ENCODE results near the gene SPATS2L.

SPATS2L gene

DNA sequence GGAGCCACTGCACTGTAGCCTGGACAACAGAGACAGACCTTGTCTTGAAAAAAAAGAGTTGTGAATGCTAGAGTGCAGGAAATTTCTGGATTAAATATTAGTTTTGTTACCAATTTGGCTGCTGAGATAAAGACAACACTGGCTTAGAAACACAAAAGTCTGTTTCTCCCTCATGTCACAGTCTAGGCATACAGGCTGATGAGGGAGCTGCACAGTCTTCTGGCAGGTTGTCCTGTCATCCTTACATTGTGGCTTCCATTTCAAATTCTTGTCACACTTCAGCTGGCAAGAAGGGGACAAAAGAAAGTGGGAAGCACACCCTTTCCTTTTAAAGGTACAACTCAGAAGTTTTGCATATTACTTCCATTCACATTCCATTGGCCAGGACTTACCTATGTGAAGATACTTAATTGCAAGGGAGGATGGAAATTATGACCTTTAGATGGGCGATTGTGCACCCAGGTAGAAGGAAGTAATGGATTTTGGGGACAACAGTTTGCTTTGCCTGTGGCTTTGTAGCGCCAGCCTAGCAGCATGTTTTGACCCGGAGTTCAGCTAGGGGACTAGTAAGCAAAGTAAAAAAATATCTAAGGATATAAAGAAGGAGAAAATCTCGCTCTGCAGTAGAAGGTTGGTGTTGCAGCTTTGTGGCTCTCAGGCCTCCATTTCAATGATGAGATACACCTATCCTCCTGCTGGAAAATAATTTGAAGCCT is 55.9 kb downstream of the SPATS2L start:
- Histone ChIP-seq H3K27me3 (ENCODE audit: control insufficient read depth in 1 of 2, insufficient read depth in 2 of 2, low read length in 2 of 2) (no peaks in the 10 kb centered on the region), H3K4me1 (ENCODE audit: control insufficient read depth, insufficient read depth, low read length) (peaks cover 2% of the 10 kb centered on the region), H3K9ac (ENCODE audit: low read length in 2 of 2) (no peak overlapping the region), H3K9me3 (ENCODE audit: control insufficient read depth in 2 of 2, low read length in 2 of 2) (no peaks in the 10 kb centered on the region), H3K27ac (ENCODE audit: low read length) (no peak overlapping the region), H3K4me3 (ENCODE audit: low read length in 2 of 2) (no peak overlapping the region), H3K36me3 (ENCODE audit: control insufficient read depth in 2 of 2, insufficient read depth in 2 of 2, low read length in 2 of 2) (no peaks in the 10 kb centered on the region)

DNA sequence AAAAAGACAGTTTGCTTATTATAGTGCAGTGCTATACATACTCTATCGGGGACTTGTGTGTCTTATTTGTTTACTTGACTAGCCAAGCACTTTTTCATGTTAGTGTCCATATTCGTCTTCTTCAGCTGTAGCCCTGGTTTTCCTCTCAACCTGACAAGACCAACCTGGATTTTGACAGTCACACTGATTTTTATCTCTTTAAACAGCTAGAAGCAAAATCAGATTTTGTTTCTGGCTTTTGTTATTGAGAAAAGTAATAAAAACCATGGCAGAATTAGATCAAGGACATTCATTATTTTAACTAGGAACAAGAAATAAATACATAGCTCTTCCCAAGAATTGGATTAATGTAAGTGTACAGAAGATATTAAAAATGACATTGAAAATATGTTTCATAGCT is 56.8 kb downstream of the SPATS2L start:
- H3K9ac ChIP-seq (ENCODE audit: low read length in 2 of 2), result no peak overlapping the region
- no peak overlapping the region for H3K27ac ChIP-seq (ENCODE audit: low read length)
- H3K4me1 ChIP-seq (ENCODE audit: control insufficient read depth, insufficient read depth, low read length), result no peaks in the 10 kb centered on the region
- H3K36me3 ChIP-seq (ENCODE audit: control insufficient read depth in 2 of 2, insufficient read depth in 2 of 2, low read length in 2 of 2), result no peaks in the 10 kb centered on the region
- no peaks in the 10 kb centered on the region for H3K9me3 ChIP-seq (ENCODE audit: control insufficient read depth in 2 of 2, low read length in 2 of 2)
- no peaks in the 10 kb centered on the region for H3K27me3 ChIP-seq (ENCODE audit: control insufficient read depth in 1 of 2, insufficient read depth in 2 of 2, low read length in 2 of 2)
- H3K4me3 ChIP-seq (ENCODE audit: low read length in 2 of 2), result no peak overlapping the region

DNA sequence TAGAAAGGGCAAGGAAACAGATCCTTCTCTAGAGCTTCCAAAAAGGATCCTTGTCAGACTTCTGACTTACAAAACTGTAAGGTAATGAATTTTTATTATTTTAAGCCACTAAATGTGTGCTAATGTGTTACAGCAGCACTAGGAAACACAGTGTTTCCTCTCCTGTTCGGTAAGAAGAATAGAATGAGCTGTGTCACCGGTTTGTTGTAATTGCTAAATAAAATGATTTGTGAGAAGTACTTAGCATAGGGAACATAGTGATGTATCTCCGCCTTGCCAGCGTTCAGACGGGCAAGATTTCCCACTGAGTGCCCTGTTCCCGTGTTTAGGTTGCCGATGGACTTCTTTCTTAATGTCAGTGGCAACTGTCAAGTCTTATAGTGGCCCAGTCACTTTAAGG is 57.6 kb downstream of the SPATS2L start:
- Histone ChIP-seq H3K4me1 (ENCODE audit: control insufficient read depth, insufficient read depth, low read length) (no peaks in the 10 kb centered on the region), H3K9ac (ENCODE audit: low read length in 2 of 2) (no peak overlapping the region), H3K9me3 (ENCODE audit: control insufficient read depth in 2 of 2, low read length in 2 of 2) (no peaks in the 10 kb centered on the region), H3K36me3 (ENCODE audit: control insufficient read depth in 2 of 2, insufficient read depth in 2 of 2, low read length in 2 of 2) (no peaks in the 10 kb centered on the region), H3K4me3 (ENCODE audit: low read length in 2 of 2) (no peak overlapping the region), H3K27ac (ENCODE audit: low read length) (no peak overlapping the region), H3K27me3 (ENCODE audit: control insufficient read depth in 1 of 2, insufficient read depth in 2 of 2, low read length in 2 of 2) (no peaks in the 10 kb centered on the region)

DNA sequence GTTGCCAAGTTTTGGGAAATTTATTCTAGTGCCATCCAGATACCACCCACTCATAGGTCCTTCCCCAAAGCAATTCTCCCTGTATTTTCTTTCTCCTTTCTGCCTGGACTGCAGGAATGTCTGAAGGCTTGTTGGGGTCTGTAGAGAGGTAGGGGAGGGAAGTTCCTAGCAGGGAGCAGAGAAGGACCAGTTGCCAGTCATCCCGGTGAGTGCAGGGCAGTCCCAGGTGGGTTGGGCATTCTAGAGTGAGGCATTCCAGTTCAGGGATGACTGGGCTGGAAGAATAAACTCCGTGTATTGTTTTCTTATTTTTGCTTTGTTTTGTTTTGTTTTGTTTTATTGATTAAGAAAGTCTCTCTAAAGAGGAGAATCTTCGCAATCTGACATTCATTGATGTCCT is 58.1 kb downstream of the SPATS2L start:
- H3K36me3 ChIP-seq (ENCODE audit: control insufficient read depth in 2 of 2, insufficient read depth in 2 of 2, low read length in 2 of 2), result no peaks in the 10 kb centered on the region
- H3K4me1 ChIP-seq (ENCODE audit: control insufficient read depth, insufficient read depth, low read length), result no peaks in the 10 kb centered on the region
- H3K4me3 ChIP-seq (ENCODE audit: low read length in 2 of 2), result no peak overlapping the region
- H3K9ac ChIP-seq (ENCODE audit: low read length in 2 of 2), result no peak overlapping the region
- no peak overlapping the region for H3K27ac ChIP-seq (ENCODE audit: low read length)
- H3K27me3 ChIP-seq (ENCODE audit: control insufficient read depth in 1 of 2, insufficient read depth in 2 of 2, low read length in 2 of 2), result no peaks in the 10 kb centered on the region
- no peaks in the 10 kb centered on the region for H3K9me3 ChIP-seq (ENCODE audit: control insufficient read depth in 2 of 2, low read length in 2 of 2)

DNA sequence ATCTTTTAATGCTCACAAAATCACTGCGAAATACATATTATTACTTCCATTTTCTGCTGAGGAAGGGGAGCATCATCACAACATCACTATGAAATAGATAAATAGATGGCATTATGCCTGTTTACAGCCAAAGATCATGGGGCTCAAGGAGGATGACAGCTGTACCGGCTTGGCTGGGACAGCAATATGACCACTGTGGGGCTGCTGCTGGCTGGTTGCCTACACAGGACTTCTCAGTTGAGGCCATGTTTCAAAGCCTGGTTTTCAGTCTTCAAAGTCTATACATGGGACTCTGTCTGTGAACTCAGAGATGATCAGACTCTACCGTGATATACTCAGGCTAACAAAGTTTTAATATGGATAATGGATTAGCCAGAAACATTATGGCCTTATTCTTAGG is 58.7 kb downstream of the SPATS2L start:
- no peak overlapping the region for H3K27ac ChIP-seq (ENCODE audit: low read length)
- H3K9me3 ChIP-seq (ENCODE audit: control insufficient read depth in 2 of 2, low read length in 2 of 2), result no peaks in the 10 kb centered on the region

DNA sequence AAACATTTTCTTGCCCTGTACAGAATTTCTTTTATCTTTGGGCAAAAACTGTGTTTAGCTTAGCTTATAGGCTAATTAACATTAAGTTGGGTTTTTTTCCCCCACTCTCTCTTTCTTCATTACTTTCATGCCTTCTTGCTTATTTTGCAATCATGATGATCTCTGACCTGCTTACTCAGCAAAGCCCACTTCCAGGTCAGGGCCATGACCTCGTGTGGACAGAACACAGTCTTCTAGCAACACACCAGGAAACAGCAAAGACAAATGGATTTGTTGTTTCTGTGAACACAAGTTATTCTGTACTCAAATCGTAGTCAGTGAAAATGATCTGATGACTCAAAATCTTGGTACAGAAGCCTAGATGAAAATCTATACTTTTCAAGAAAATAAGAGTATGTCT is 60.7 kb downstream of the SPATS2L start:
- Histone ChIP-seq H3K9ac (ENCODE audit: low read length in 2 of 2) (no peak overlapping the region), H3K9me3 (ENCODE audit: control insufficient read depth in 2 of 2, low read length in 2 of 2) (no peaks in the 10 kb centered on the region)

More for the DNA sequence above, 58.7 kb downstream of the SPATS2L start:
- no peaks in the 10 kb centered on the region for H3K36me3 ChIP-seq (ENCODE audit: control insufficient read depth in 2 of 2, insufficient read depth in 2 of 2, low read length in 2 of 2)
- no peaks in the 10 kb centered on the region for H3K4me1 ChIP-seq (ENCODE audit: control insufficient read depth, insufficient read depth, low read length)
- no peaks in the 10 kb centered on the region for H3K27me3 ChIP-seq (ENCODE audit: control insufficient read depth in 1 of 2, insufficient read depth in 2 of 2, low read length in 2 of 2)
- no peak overlapping the region for H3K9ac ChIP-seq (ENCODE audit: low read length in 2 of 2)
- no peak overlapping the region for H3K4me3 ChIP-seq (ENCODE audit: low read length in 2 of 2)

DNA sequence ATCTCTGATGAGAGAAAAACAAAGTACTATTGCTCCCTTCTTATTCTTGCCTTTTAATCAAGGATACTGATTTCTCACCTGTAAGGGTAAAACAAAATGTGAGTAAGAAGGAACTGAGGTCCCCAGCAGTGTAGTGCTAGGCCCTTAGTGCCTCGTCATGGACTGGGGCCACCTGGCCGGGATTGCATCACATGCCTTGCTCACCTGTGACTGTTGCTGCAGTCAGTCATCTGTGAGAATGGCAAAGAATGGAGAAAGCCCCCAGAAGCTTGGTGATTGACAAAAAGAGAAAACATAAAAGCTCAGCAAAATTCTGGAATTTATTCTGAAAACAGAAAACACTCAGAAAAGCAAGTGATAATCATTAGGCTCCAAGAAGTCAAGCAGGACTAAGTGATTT is 63.4 kb downstream of the SPATS2L start:
- Histone ChIP-seq H3K36me3 (ENCODE audit: control insufficient read depth in 2 of 2, insufficient read depth in 2 of 2, low read length in 2 of 2) (no peaks in the 10 kb centered on the region), H3K4me1 (ENCODE audit: control insufficient read depth, insufficient read depth, low read length) (no peaks in the 10 kb centered on the region), H3K27ac (ENCODE audit: low read length) (no peak overlapping the region), H3K9ac (ENCODE audit: low read length in 2 of 2) (no peak overlapping the region), H3K9me3 (ENCODE audit: control insufficient read depth in 2 of 2, low read length in 2 of 2) (no peaks in the 10 kb centered on the region), H3K27me3 (ENCODE audit: control insufficient read depth in 1 of 2, insufficient read depth in 2 of 2, low read length in 2 of 2) (no peaks in the 10 kb centered on the region), H3K4me3 (ENCODE audit: low read length in 2 of 2) (no peak overlapping the region)

More for the DNA sequence above, 60.7 kb downstream of the SPATS2L start:
- no peaks in the 10 kb centered on the region for H3K36me3 ChIP-seq (ENCODE audit: control insufficient read depth in 2 of 2, insufficient read depth in 2 of 2, low read length in 2 of 2)
- no peaks in the 10 kb centered on the region for H3K4me1 ChIP-seq (ENCODE audit: control insufficient read depth, insufficient read depth, low read length)
- no peaks in the 10 kb centered on the region for H3K27me3 ChIP-seq (ENCODE audit: control insufficient read depth in 1 of 2, insufficient read depth in 2 of 2, low read length in 2 of 2)
- H3K27ac ChIP-seq (ENCODE audit: low read length), result no peak overlapping the region
- no peak overlapping the region for H3K4me3 ChIP-seq (ENCODE audit: low read length in 2 of 2)

DNA sequence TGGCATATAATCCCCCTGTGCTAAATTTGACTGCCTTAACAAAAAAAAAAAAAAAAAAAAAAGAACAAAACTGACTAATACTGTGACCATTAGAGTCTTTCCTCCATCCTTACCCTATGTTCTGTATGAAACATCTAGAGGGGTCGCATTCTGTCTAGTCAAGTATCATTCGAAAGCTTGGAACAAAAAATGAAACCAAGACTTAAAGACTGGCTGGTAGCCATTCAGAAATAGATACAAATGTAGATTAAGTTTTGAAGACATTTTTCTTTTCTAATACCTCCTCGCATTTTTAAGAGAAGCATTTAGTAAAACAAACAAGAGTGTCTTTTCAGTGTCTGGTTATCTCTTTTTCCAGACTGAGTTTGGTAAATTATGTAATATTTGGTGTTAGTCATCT is 66.7 kb downstream of the SPATS2L start:
- no peaks in the 10 kb centered on the region for H3K9me3 ChIP-seq (ENCODE audit: control insufficient read depth in 2 of 2, low read length in 2 of 2)
- H3K36me3 ChIP-seq (ENCODE audit: control insufficient read depth in 2 of 2, insufficient read depth in 2 of 2, low read length in 2 of 2), result no peaks in the 10 kb centered on the region
- no peak overlapping the region for H3K9ac ChIP-seq (ENCODE audit: low read length in 2 of 2)
- no peak overlapping the region for H3K4me3 ChIP-seq (ENCODE audit: low read length in 2 of 2)
- no peak overlapping the region for H3K27ac ChIP-seq (ENCODE audit: low read length)
- H3K27me3 ChIP-seq (ENCODE audit: control insufficient read depth in 1 of 2, insufficient read depth in 2 of 2, low read length in 2 of 2), result no peaks in the 10 kb centered on the region
- peaks cover 10% of the 10 kb centered on the region for H3K4me1 ChIP-seq (ENCODE audit: control insufficient read depth, insufficient read depth, low read length)

DNA sequence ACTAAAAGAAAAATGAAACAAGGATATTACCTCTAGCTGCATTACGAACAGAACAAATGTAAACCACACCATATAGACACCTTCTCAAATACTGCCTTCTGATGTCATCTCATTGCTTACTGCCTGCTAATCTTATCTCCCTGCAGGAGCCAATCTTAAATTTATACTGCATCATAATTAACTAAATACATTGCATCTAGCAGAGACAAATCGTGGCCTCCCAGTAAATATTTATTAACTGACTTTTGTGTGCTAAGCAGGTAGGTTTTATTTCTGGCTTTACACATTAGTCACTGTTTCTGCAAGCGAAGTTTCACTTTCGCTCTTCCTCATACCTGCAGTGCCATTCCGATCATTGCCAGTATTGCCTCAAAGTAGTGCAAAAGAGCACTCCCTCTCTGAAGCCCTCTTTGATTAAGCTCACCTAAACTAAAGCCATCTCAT is 67.5 kb downstream of the SPATS2L start:
- Histone ChIP-seq H3K27ac (ENCODE audit: low read length) (no peak overlapping the region), H3K9me3 (ENCODE audit: control insufficient read depth in 2 of 2, low read length in 2 of 2) (no peaks in the 10 kb centered on the region), H3K36me3 (ENCODE audit: control insufficient read depth in 2 of 2, insufficient read depth in 2 of 2, low read length in 2 of 2) (no peaks in the 10 kb centered on the region), H3K9ac (ENCODE audit: low read length in 2 of 2) (no peak overlapping the region), H3K4me3 (ENCODE audit: low read length in 2 of 2) (no peak overlapping the region), H3K27me3 (ENCODE audit: control insufficient read depth in 1 of 2, insufficient read depth in 2 of 2, low read length in 2 of 2) (no peaks in the 10 kb centered on the region), H3K4me1 (ENCODE audit: control insufficient read depth, insufficient read depth, low read length) (peaks cover 17% of the 10 kb centered on the region)

DNA sequence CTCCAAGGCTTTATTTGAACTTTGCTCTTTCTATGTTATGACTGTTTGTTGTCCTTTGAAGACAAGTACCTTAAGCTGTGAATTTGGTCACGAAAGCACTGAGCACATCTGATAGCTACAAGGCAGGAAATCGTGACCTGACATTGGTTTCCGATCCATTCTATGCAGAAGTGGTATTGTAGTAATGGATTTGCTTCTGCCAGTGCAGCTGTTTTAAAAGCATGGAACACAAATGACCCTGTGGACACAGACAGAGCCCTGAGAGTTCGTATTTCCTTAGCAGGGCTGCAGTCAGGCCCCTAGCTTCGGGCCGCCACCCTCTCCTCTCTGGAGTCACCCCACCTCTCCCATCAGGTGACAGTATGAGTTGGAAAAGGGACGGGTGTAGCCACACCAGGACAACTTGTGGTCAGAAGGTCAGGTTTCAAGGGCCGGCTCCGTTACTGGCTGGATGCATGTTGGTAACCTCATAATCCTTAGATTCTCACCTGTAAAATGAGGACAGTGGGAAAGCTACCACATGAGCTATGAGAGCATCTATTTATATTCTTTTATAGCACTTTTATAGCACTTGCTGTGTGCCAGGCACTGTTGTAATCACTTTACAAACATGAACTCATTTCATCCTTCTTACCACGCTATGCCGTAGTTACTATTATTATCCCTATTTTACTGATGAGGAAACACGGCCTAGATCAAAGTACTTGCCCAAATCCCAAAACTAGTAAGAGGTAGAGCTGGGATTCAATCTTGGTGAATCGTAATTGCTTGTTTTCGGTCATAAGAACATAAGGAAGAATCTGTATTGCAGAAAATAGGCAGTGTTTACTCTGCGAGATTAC is 70.2 kb downstream of the SPATS2L start:
- Histone ChIP-seq H3K9ac (ENCODE audit: low read length in 2 of 2) (no peak overlapping the region), H3K27me3 (ENCODE audit: control insufficient read depth in 1 of 2, insufficient read depth in 2 of 2, low read length in 2 of 2) (no peaks in the 10 kb centered on the region), H3K9me3 (ENCODE audit: control insufficient read depth in 2 of 2, low read length in 2 of 2) (no peaks in the 10 kb centered on the region), H3K4me1 (ENCODE audit: control insufficient read depth, insufficient read depth, low read length) (peaks cover 28% of the 10 kb centered on the region), H3K27ac (ENCODE audit: low read length) (no peak overlapping the region), H3K4me3 (ENCODE audit: low read length in 2 of 2) (no peak overlapping the region), H3K36me3 (ENCODE audit: control insufficient read depth in 2 of 2, insufficient read depth in 2 of 2, low read length in 2 of 2) (no peaks in the 10 kb centered on the region)

Measured in stomach smooth muscle (tissue), 2 donors.